HCT116 (cell line): ENCODE data around the gene RPL35A. TPM values are rescaled to one million over a fixed set of nuclear protein-coding genes. Genes with fewer than 3 reads are reported as not detected.

ENCODE experiments used
- ATAC-seq: fragments of 200-7000 bp; cut with Tn5 transposase; 2 replicates; pipeline ENCODE4 v1.9.1; 2020; ENCODE audit warnings: mild to moderate bottlenecking, moderate library complexity
- BruUV-seq: library from RNA; stranded (reverse); fragments of 400-500 nt; replicated peaks from 2 replicates; lab custom pipeline; 2021; lab: Mats Ljungman, UMichigan
- CTCF ChIA-PET: fragments of 300-600 bp; sonication (Branson Sonifier 250); formaldehyde crosslinking; loops from one replicate; lab custom pipeline; 2021; ENCODE audit warnings: antibody characterized with exemption; lab: Charles Lee
- POLR2A ChIA-PET: fragments of 300-600, 350-600 bp; sonication (Branson Sonifier 250); formaldehyde crosslinking; loops from one replicate; lab custom pipeline; 2021; ENCODE audit warnings: antibody characterized with exemption; lab: Charles Lee
- RAD21 ChIA-PET, 2 experiments: fragments of 300-600 bp; sonication (Branson Sonifier 250); formaldehyde crosslinking; loops; one replicate each; lab custom pipeline; 2023; ENCODE audit warnings: low total read pairs in 2 of 2; ENCODE audit not compliant: uncharacterized antibody in 2 of 2, unreplicated experiment in 2 of 2, low non-redundant PET in 1 of 2; lab: Charles Lee
- DNase-seq: peaks from one replicate; pipeline ENCODE4 v3.0.0-alpha.2; 2010; ENCODE audit warnings: low read depth, low spot score
- H2AFZ ChIP-seq: fragments of 200-600 bp; shearing (Covaris generic), sonication (generic); 2 replicates; pipeline ENCODE4 v1.6.1; 2017; ENCODE audit warnings: low read depth, mixed run types, mixed read lengths, antibody characterized with exemption, low read length; ENCODE audit not compliant: poor library complexity, severe bottlenecking
- H3K27ac ChIP-seq: 2 replicates; pipeline ENCODE4 v1.5.1; 2012; ENCODE audit warnings: low read depth, low read length
- H3K27me3 ChIP-seq: fragments of 200-600 bp; sonication (generic); 2 replicates; pipeline ENCODE4 v1.6.1; 2016; ENCODE audit warnings: mixed run types, low read length, mixed read lengths; ENCODE audit not compliant: insufficient read depth
- H3K36me3 ChIP-seq, 2 experiments: fragments of 200-500 bp in 1 of 2; fragments of 200-600 bp in 1 of 2; sonication (Bioruptor generic) in 1 of 2; sonication (generic) in 1 of 2; 2 replicates each; pipeline versions ENCODE4 v1.5.1 to v1.6.1; 2014 to 2016; ENCODE audit warnings: low read length in 2 of 2, inconsistent platforms in 1 of 2, mixed read lengths in 1 of 2, mixed run types in 1 of 2; ENCODE audit not compliant: insufficient read depth in 2 of 2, control insufficient read depth in 1 of 2
- H3K4me1 ChIP-seq, 2 experiments: fragments of 200-600 bp in 1 of 2; sonication (generic) in 1 of 2; 2 replicates each; pipeline versions ENCODE4 v1.5.1 to v1.6.1; 2012 to 2017; ENCODE audit warnings: low read length in 2 of 2, inconsistent platforms in 1 of 2, mild to moderate bottlenecking in 1 of 2, mixed read lengths in 1 of 2, mixed run types in 1 of 2, moderate library complexity in 1 of 2; ENCODE audit not compliant: insufficient read depth in 2 of 2, control insufficient read depth in 1 of 2
- H3K4me2 ChIP-seq: fragments of 200-600 bp; sonication (generic); 2 replicates; pipeline ENCODE4 v1.6.1; 2017; ENCODE audit warnings: mixed run types, low read length, mixed read lengths
- H3K4me3 ChIP-seq, 2 experiments: fragments of 200-600 bp in 1 of 2; sonication (generic) in 1 of 2; replicated peaks in 1 of 2; 2 replicates each; pipeline ENCODE4 v1.5.1; 2011 to 2016; ENCODE audit warnings: low read length in 2 of 2, control low read depth in 1 of 2, low read depth in 1 of 2, mild to moderate bottlenecking in 1 of 2, mixed read lengths in 1 of 2, mixed run types in 1 of 2
- H3K79me2 ChIP-seq: fragments of 200-600 bp; sonication (generic); 2 replicates; pipeline ENCODE4 v1.6.1; 2017; ENCODE audit warnings: mild to moderate bottlenecking, mixed run types, low read length, moderate library complexity, mixed read lengths; ENCODE audit not compliant: insufficient read depth
- H3K9ac ChIP-seq: fragments of 200-600 bp; sonication (generic); 2 replicates; pipeline ENCODE4 v1.6.1; 2016; ENCODE audit warnings: low read length, mixed read lengths
- H3K9me2 ChIP-seq: fragments of 200-600 bp; sonication (generic), shearing (Covaris generic); 2 replicates; pipeline ENCODE4 v1.6.1; 2017; ENCODE audit warnings: mixed run types, mild to moderate bottlenecking, moderate library complexity; ENCODE audit not compliant: insufficient read depth
- H3K9me3 ChIP-seq, 2 experiments: fragments of 200-500 bp in 1 of 2; fragments of 200-600 bp in 1 of 2; sonication (Bioruptor generic) in 1 of 2; sonication (generic) in 1 of 2; 2 replicates each; pipeline ENCODE4 v1.6.1; 2014 to 2017; ENCODE audit warnings: low read length in 2 of 2, mixed read lengths in 2 of 2, inconsistent platforms in 1 of 2, low read depth in 1 of 2, mild to moderate bottlenecking in 1 of 2, mixed run types in 1 of 2, moderate library complexity in 1 of 2; ENCODE audit not compliant: control insufficient read depth in 1 of 2, insufficient read depth in 1 of 2
- H4K20me1 ChIP-seq: fragments of 200-600 bp; sonication (generic), shearing (Covaris generic); 2 replicates; pipeline ENCODE4 v1.6.1; 2017; ENCODE audit warnings: mixed run types, mild to moderate bottlenecking, moderate library complexity; ENCODE audit not compliant: insufficient read depth
- CEBPB ChIP-seq: IDR thresholded peaks from 2 replicates; pipeline ENCODE4 v1.6.1; 2012; ENCODE audit warnings: low read depth
- EZH2 ChIP-seq: fragments of 200-600 bp; sonication (generic); IDR thresholded peaks from 2 replicates; pipeline ENCODE4 v1.6.1; 2017; ENCODE audit warnings: antibody characterized with exemption, mixed run types
- FOSL1 ChIP-seq: IDR thresholded peaks from 2 replicates; pipeline ENCODE4 v1.6.1; 2012; ENCODE audit warnings: low read depth
- POLR2AphosphoS5 ChIP-seq: IDR thresholded peaks from 2 replicates; pipeline ENCODE4 v1.6.1; 2011; ENCODE audit warnings: mild to moderate bottlenecking, low read depth, low read length, moderate library complexity
- RAD21 ChIP-seq: IDR thresholded peaks from 2 replicates; pipeline ENCODE4 v1.6.1; 2012; ENCODE audit warnings: low read depth, mild to moderate bottlenecking
- SIN3A ChIP-seq: IDR thresholded peaks from 2 replicates; pipeline ENCODE4 v1.6.1; 2012; ENCODE audit warnings: low read depth
- SP1 ChIP-seq: IDR thresholded peaks from 2 replicates; pipeline ENCODE4 v1.6.1; 2012; ENCODE audit warnings: low read depth
- intact Hi-C: fragments of 100-400 bp; cut with micrococcal nuclease; formaldehyde crosslinking; loops from 2 replicates; pipeline ENCODE4 v1.10.0; 2022
- total RNA-seq: library from RNA; stranded (reverse); gene quantifications from one replicate; pipeline ENCODE4 v1.2.1, GENCODE V29; 2021; ENCODE audit not compliant: unreplicated experiment
- TF ChIP-seq, protein P1 (sequence below): IDR thresholded peaks from 2 replicates; pipeline ENCODE4 v1.6.1; 2012
- TF ChIP-seq, protein P2 (sequence below), 3 experiments: fragments of 200-600 bp in 1 of 3; sonication (generic) in 1 of 3; IDR thresholded peaks in 2 of 3; conservative IDR thresholded peaks in 1 of 3; 2 replicates each; pipeline ENCODE4 v1.5.1; 2012 to 2017; ENCODE audit warnings: low read depth in 2 of 3, low read length in 2 of 3, antibody characterized with exemption in 1 of 3, borderline replicate concordance in 1 of 3, control low read depth in 1 of 3, mild to moderate bottlenecking in 1 of 3, mixed read lengths in 1 of 3, mixed run types in 1 of 3, moderate library complexity in 1 of 3; ENCODE audit not compliant: insufficient read depth in 1 of 3

RPL35A gene
- total RNA-seq, 1 experiment from 2014 or later, result 1,465 TPM

DNA sequence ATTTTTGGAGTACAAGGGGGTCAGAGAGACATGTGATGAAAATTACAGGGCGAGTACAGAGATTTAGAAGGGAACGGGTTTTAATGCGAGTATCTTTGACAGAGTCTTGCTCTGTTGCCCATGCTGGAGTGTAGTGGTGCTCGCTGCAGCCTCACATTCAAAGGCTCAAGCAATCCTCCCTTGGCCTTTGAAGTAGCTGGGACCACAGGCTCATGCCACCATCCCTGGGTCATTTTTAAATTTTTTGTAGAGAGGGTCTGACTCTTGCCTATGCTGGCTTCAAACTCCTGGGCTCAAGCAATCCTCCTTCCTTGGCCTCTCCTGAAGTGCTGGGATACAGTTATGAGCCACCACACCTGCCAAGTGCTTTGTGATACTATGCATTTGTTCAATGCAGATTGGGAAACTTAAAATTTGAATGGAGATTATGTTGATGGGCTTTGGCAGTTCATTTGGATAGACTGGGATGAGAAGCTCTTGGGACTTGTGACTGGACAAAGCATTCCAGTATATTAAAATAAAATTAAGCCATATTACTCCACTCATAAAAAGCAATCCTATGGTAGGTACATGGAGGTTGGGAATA, 6.0 kb downstream of the RPL35A start:
- no peak for ATAC-seq
- Histone ChIP-seq H3K4me1 (peaks cover 14 to 39% of the 10 kb centered on the region in 2 experiments), H3K27ac (no peak overlapping the region; the same call in 1 of the 2 replicates), H2AFZ (no peak overlapping the region), H3K79me2 (peaks cover 47% of the 10 kb centered on the region), H3K4me2 (no peak overlapping the region), H3K9ac (no peak overlapping the region), H3K4me3 (no peak overlapping the region), H3K9me3 (no peaks in the 10 kb centered on the region), H4K20me1 (peaks cover 32% of the 10 kb centered on the region; the same call in 1 of the 2 replicates), H3K9me2 (no peaks in the 10 kb centered on the region), H3K36me3 (peaks cover 44 to 53% of the 10 kb centered on the region in 2 experiments; a peak in 3 of 4 replicates), H3K27me3 (no peaks in the 10 kb centered on the region)
- ChIA-PET POLR2A (interaction anchor here (1.0 kb wide), 1 partner anchor 135 kb away, joined by 4 read pairs; no protein-coding TSS in a partner anchor), RAD21 (no interaction called here), CTCF (no interaction called here)
- DNase-seq, result no peak
- TF ChIP-seq RAD21 (no peak), FOSL1 (no peak), POLR2AphosphoS5 (no peak; the same call in 1 of the 2 replicates), CEBPB (no peak), SIN3A (no peak), SP1 (no peak), EZH2 (no peak)
- TF ChIP-seq, protein P1, sequence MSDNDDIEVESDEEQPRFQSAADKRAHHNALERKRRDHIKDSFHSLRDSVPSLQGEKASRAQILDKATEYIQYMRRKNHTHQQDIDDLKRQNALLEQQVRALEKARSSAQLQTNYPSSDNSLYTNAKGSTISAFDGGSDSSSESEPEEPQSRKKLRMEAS, result no peak
- TF ChIP-seq, protein P2, sequence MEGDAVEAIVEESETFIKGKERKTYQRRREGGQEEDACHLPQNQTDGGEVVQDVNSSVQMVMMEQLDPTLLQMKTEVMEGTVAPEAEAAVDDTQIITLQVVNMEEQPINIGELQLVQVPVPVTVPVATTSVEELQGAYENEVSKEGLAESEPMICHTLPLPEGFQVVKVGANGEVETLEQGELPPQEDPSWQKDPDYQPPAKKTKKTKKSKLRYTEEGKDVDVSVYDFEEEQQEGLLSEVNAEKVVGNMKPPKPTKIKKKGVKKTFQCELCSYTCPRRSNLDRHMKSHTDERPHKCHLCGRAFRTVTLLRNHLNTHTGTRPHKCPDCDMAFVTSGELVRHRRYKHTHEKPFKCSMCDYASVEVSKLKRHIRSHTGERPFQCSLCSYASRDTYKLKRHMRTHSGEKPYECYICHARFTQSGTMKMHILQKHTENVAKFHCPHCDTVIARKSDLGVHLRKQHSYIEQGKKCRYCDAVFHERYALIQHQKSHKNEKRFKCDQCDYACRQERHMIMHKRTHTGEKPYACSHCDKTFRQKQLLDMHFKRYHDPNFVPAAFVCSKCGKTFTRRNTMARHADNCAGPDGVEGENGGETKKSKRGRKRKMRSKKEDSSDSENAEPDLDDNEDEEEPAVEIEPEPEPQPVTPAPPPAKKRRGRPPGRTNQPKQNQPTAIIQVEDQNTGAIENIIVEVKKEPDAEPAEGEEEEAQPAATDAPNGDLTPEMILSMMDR (IDR thresholded peaks at IDR 0.05 in 2 of 3, conservative IDR thresholded peaks at IDR 0.05 in 1 of 3; ENCODE audit: borderline replicate concordance in 1 of 3, insufficient read depth in 1 of 3, low read depth in 2 of 3, low read length in 2 of 3), result no peak
- intact Hi-C loops, result no loop called here
- no TSS peak for BruUV-seq
